H1 (cell line): ENCODE data around the gene SMYD3. TPM values are rescaled to one million over a fixed set of nuclear protein-coding genes. Genes with fewer than 3 reads are reported as not detected.

Source experiments
- CTCF ChIA-PET: fragments of 300-600 bp; sonication (Branson Sonifier 250); formaldehyde crosslinking; loops from one replicate; lab custom pipeline; 2021; ENCODE audit not compliant: partially characterized antibody; lab: Charles Lee
- POLR2A ChIA-PET: fragments of 300-600 bp; sonication (Branson Sonifier 250); formaldehyde crosslinking; loops from one replicate; lab custom pipeline; 2021; ENCODE audit warnings: inconsistent platforms; ENCODE audit not compliant: partially characterized antibody; lab: Charles Lee
- DNase-seq, 2 experiments: peaks; one replicate each; pipeline versions ENCODE4 v3.0.0 to v3.0.0-alpha.2; 2010 to 2022; ENCODE audit warnings: low spot score in 2 of 2, low read depth in 1 of 2, mixed read lengths in 1 of 2
- FAIRE-seq: peaks from 2 replicates; lab custom pipeline; 2011; peaks lifted over from hg19 to GRCh38; lab: Jason Lieb, UNC
- H2AFZ ChIP-seq: 2 replicates; pipeline ENCODE4 v1.8.1; 2012; ENCODE audit warnings: low read length, inconsistent platforms
- H2AK5ac ChIP-seq: 2 replicates; pipeline ENCODE4 v1.6.1; 2013; ENCODE audit warnings: low read depth, low read length
- H2BK120ac ChIP-seq: replicated peaks from 2 replicates; pipeline ENCODE3; 2013; ENCODE audit warnings: low read depth, low read length, inconsistent platforms
- H2BK12ac ChIP-seq: 2 replicates; pipeline ENCODE4 v1.6.1; 2013; ENCODE audit warnings: low read depth, low read length
- H2BK15ac ChIP-seq: 2 replicates; pipeline ENCODE4 v1.6.1; 2013; ENCODE audit warnings: low read length
- H2BK20ac ChIP-seq: 2 replicates; pipeline ENCODE4 v1.6.1; 2013; ENCODE audit warnings: low read length
- H2BK5ac ChIP-seq: 2 replicates; pipeline ENCODE4 v1.6.1; 2013; ENCODE audit warnings: low read depth, low read length
- H3K14ac ChIP-seq: 2 replicates; pipeline ENCODE4 v1.6.1; 2013; ENCODE audit warnings: inconsistent platforms; ENCODE audit not compliant: insufficient read length
- H3K18ac ChIP-seq: 2 replicates; pipeline ENCODE4 v1.6.1; 2013; ENCODE audit warnings: low read length; ENCODE audit errors: extremely low read depth
- H3K23ac ChIP-seq: 2 replicates; pipeline ENCODE4 v1.6.1; 2013; ENCODE audit warnings: inconsistent platforms; ENCODE audit not compliant: insufficient read length
- H3K23me2 ChIP-seq: 2 replicates; pipeline ENCODE4 v1.6.1; 2013; ENCODE audit warnings: low read depth, low read length
- H3K27ac ChIP-seq: 2 replicates; pipeline ENCODE4 v1.6.1; 2011; ENCODE audit warnings: low read depth, low read length, inconsistent platforms
- H3K27me3 ChIP-seq, 4 experiments: replicated peaks in 1 of 4; 1 replicate in 1 of 4; 2 replicates in 3 of 4; pipeline versions ENCODE4 v1.6.1 to v1.8.1; 2011 to 2013; ENCODE audit warnings: low read length in 3 of 4, mild to moderate bottlenecking in 3 of 4, inconsistent platforms in 2 of 4, mixed read lengths in 2 of 4, moderate library complexity in 1 of 4; ENCODE audit not compliant: control insufficient read depth in 3 of 4, insufficient read depth in 3 of 4; ENCODE audit errors: extremely low read depth in 1 of 4
- H3K36me3 ChIP-seq, 4 experiments: 2 replicates each; pipeline versions ENCODE4 v1.6.1 to v1.8.1; 2011 to 2013; ENCODE audit warnings: mild to moderate bottlenecking in 4 of 4, low read length in 3 of 4, moderate library complexity in 2 of 4, control low read depth in 1 of 4, inconsistent platforms in 1 of 4; ENCODE audit not compliant: insufficient read depth in 4 of 4, control insufficient read depth in 2 of 4
- H3K4ac ChIP-seq: replicated peaks from 2 replicates; pipeline ENCODE3; 2013; ENCODE audit warnings: low read length, low read depth, mixed read lengths, inconsistent platforms; ENCODE audit not compliant: insufficient read length
- H3K4me1 ChIP-seq, 4 experiments: replicated peaks in 1 of 4; 1 replicate in 1 of 4; 2 replicates in 3 of 4; pipeline versions ENCODE4 v1.6.1 to v1.8.1; 2011 to 2013; ENCODE audit warnings: low read length in 3 of 4, inconsistent platforms in 2 of 4, mixed read lengths in 1 of 4; ENCODE audit not compliant: insufficient read depth in 4 of 4, control insufficient read depth in 3 of 4
- H3K4me2 ChIP-seq, 2 experiments: 2 replicates each; pipeline versions ENCODE4 v1.6.1 to v1.8.1; 2011 to 2013; ENCODE audit warnings: low read depth in 2 of 2, low read length in 2 of 2, control low read depth in 1 of 2, inconsistent platforms in 1 of 2, mild to moderate bottlenecking in 1 of 2; ENCODE audit not compliant: insufficient read depth in 1 of 2
- H3K4me3 ChIP-seq, 4 experiments: fragments of 200-600, 300-600 bp in 1 of 4; sonication (generic), shearing (Covaris generic), sonication (Bioruptor Twin) in 1 of 4; 2 replicates each; pipeline versions ENCODE4 v1.5.1 to v1.8.1; 2011 to 2016; ENCODE audit warnings: low read length in 4 of 4, low read depth in 3 of 4, control low read depth in 2 of 4, inconsistent platforms in 2 of 4, mild to moderate bottlenecking in 2 of 4, mixed read lengths in 1 of 4, moderate library complexity in 1 of 4; ENCODE audit not compliant: insufficient read depth in 2 of 4; ENCODE audit errors: extremely low read depth in 1 of 4
- H3K56ac ChIP-seq: replicated peaks from 2 replicates; pipeline ENCODE3; 2013; ENCODE audit warnings: low read depth, mild to moderate bottlenecking, mixed read lengths, low read length, inconsistent platforms; ENCODE audit not compliant: insufficient read length
- H3K79me1 ChIP-seq: 2 replicates; pipeline ENCODE4 v1.6.1; 2013; ENCODE audit warnings: low read depth, low read length, control low read depth
- H3K79me2 ChIP-seq, 2 experiments: 2 replicates each; pipeline versions ENCODE4 v1.6.1 to v1.8.1; 2012 to 2013; ENCODE audit warnings: low read length in 2 of 2, mild to moderate bottlenecking in 2 of 2, inconsistent platforms in 1 of 2; ENCODE audit not compliant: insufficient read depth in 2 of 2, control insufficient read depth in 1 of 2
- H3K9ac ChIP-seq, 4 experiments: replicated peaks in 1 of 4; 1 replicate in 1 of 4; 2 replicates in 3 of 4; pipeline versions ENCODE4 v1.6.1 to v1.8.1; 2011 to 2013; ENCODE audit warnings: low read depth in 3 of 4, low read length in 3 of 4, control low read depth in 2 of 4, mild to moderate bottlenecking in 2 of 4, moderate library complexity in 2 of 4, inconsistent platforms in 1 of 4; ENCODE audit errors: extremely low read depth in 1 of 4
- H3K9me3 ChIP-seq, 2 experiments: 2 replicates each; pipeline versions ENCODE4 v1.6.1 to v1.8.1; 2012 to 2013; ENCODE audit warnings: mild to moderate bottlenecking in 2 of 2, moderate library complexity in 2 of 2, control low read depth in 1 of 2, inconsistent platforms in 1 of 2, low read depth in 1 of 2, low read length in 1 of 2, mixed read lengths in 1 of 2; ENCODE audit not compliant: insufficient read depth in 2 of 2
- H4K20me1 ChIP-seq, 2 experiments: replicated peaks in 1 of 2; 2 replicates each; pipeline versions ENCODE3 to v1.8.1; 2011 to 2013; ENCODE audit warnings: inconsistent platforms in 2 of 2, low read length in 2 of 2, mild to moderate bottlenecking in 1 of 2; ENCODE audit not compliant: insufficient read depth in 2 of 2, control insufficient read depth in 1 of 2
- H4K5ac ChIP-seq: 2 replicates; pipeline ENCODE4 v1.6.1; 2013; ENCODE audit warnings: low read length, low read depth, mixed read lengths, inconsistent platforms; ENCODE audit not compliant: insufficient read length
- H4K8ac ChIP-seq: 2 replicates; pipeline ENCODE4 v1.8.0; 2013; ENCODE audit warnings: mild to moderate bottlenecking, moderate library complexity, low read length, inconsistent platforms; ENCODE audit not compliant: insufficient read depth; ENCODE audit errors: extremely low read depth
- H4K91ac ChIP-seq: replicated peaks from 2 replicates; pipeline ENCODE3; 2013; ENCODE audit warnings: low read length, mixed read lengths, inconsistent platforms; ENCODE audit not compliant: insufficient read length
- EP300 ChIP-seq, 2 experiments: IDR thresholded peaks; 1 replicate in 1 of 2; 2 replicates in 1 of 2; pipeline ENCODE4 v1.6.1; 2011 to 2012; ENCODE audit warnings: low read depth in 2 of 2, low read length in 2 of 2, mild to moderate bottlenecking in 2 of 2, borderline replicate concordance in 1 of 2, inconsistent platforms in 1 of 2, moderate library complexity in 1 of 2
- FOSL1 ChIP-seq: IDR thresholded peaks from 2 replicates; pipeline ENCODE4 v1.6.1; 2011; ENCODE audit warnings: mild to moderate bottlenecking, low read depth, low read length, moderate library complexity; ENCODE audit not compliant: insufficient read depth
- WGBS, 2 experiments: shearing (Covaris generic) in 1 of 2; methylation state at CpG; one replicate each; pipeline versions ENCODE4 v1.1.6 to v1.1.7; 2013 to 2015; ENCODE audit warnings: low lambda C conversion rate in 2 of 2, mixed read lengths in 2 of 2, inconsistent platforms in 1 of 2, low coverage in 1 of 2, missing lambda C conversion rate in 1 of 2; ENCODE audit not compliant: insufficient replicate concordance in 2 of 2, insufficient coverage in 1 of 2, insufficient read length in 1 of 2; ENCODE audit errors: extremely low coverage in 1 of 2, missing lambda C conversion rate in 1 of 2; 5-methylcytosine and 5-hydroxymethylcytosine counted together
- polyA plus RNA-seq, 7 experiments: library from polyadenylated mRNA; depleted of rRNA in 3 of 7; stranded (reverse) in 5 of 7; unstranded in 2 of 7; fragments of >200 nt in 5 of 7; fragments of 200-250 nt in 2 of 7; gene quantifications; 1 replicate in 5 of 7; 2 replicates in 1 of 7; 4 replicates in 1 of 7; pipeline versions ENCODE4 v1.2.1 to v1.2.3, GENCODE V29; 2011 to 2013; ENCODE audit warnings: missing spikeins in 2 of 7, mixed read lengths in 2 of 7
- total RNA-seq: library from RNA; stranded (reverse); fragmentation: NEBNext Ultra II Directional; extraction: Animal tissue kit (Norgen Biotek cat#: 25700); gene quantifications from 2 replicates; pipeline ENCODE4 v1.2.1, GENCODE V29; 2021

Gene SMYD3
- total and polyA plus RNA-seq, 2 of the 8 experiments (the other 6 are each of a cell fraction or from before 2014, with no cell fraction given), result 17.3 to 25.4 TPM

- POLR2A ChIA-PET, result no interaction called here
- no peak overlapping the region for H4K91ac ChIP-seq
- no peak overlapping the region for H3K27ac ChIP-seq
- no peak overlapping the region for H2BK15ac ChIP-seq
- no peaks in the 10 kb centered on the region for H3K79me2 ChIP-seq
- no peak overlapping the region for H3K23ac ChIP-seq
- WGBS, 2 experiments, result 100% methylated on average over 1 of the region's 1 CpG; no CpG with 5 or more reads in 1 of the 2 experiments
- H2BK20ac ChIP-seq, result no peak overlapping the region
- no peaks in the 10 kb centered on the region for H3K23me2 ChIP-seq
- no peak for DNase-seq
- no peak for FAIRE-seq
- H4K20me1 ChIP-seq, result no peaks in the 10 kb centered on the region
- no peak overlapping the region for H4K8ac ChIP-seq
- H2AFZ ChIP-seq, result no peak overlapping the region
- no peak overlapping the region for H2BK120ac ChIP-seq
- H3K27me3 ChIP-seq, result no peaks in the 10 kb centered on the region
- H3K9me3 ChIP-seq, result no peaks in the 10 kb centered on the region
- H3K79me1 ChIP-seq, result no peaks in the 10 kb centered on the region
- H3K4me1 ChIP-seq, result peaks cover 0 to 2% (median 0%) of the 10 kb centered on the region in 4 experiments; a peak in 2 of 7 replicates
- no peak overlapping the region for H3K4ac ChIP-seq
- H3K56ac ChIP-seq, result no peak overlapping the region
- no peak overlapping the region for H2BK5ac ChIP-seq
- no peak overlapping the region for H3K18ac ChIP-seq
- H3K36me3 ChIP-seq, result no peaks in the 10 kb centered on the region
- H3K14ac ChIP-seq, result no peak overlapping the region
- no peak overlapping the region for H4K5ac ChIP-seq
- no peak overlapping the region for H3K4me3 ChIP-seq
- H2AK5ac ChIP-seq, result no peak overlapping the region
- CTCF ChIA-PET, result no interaction called here
- H3K9ac ChIP-seq, result no peak overlapping the region
- H3K4me2 ChIP-seq, result no peak overlapping the region
- no peak overlapping the region for H2BK12ac ChIP-seq
- TF ChIP-seq FOSL1, result no peak
- no peak for TF ChIP-seq EP300 (IDR thresholded peaks at IDR 0.05; ENCODE audit: borderline replicate concordance in 1 of 2, low read depth in 2 of 2, low read length in 2 of 2)
These were observed 293.1 kb downstream of the SMYD3 start for GRCh38 chr1:246213947-246214346.
